K562 (cell line): ENCODE data around the gene SHISA5.

Experiments used
- ATF7 ChIP-seq: fragments of 450-650 bp; IDR thresholded peaks from 2 replicates; pipeline ENCODE4 v1.7.1; 2014; ENCODE audit warnings: mild to moderate bottlenecking, moderate library complexity
- FOSL1 ChIP-seq: fragments of 200-800 bp; sonication (Bioruptor generic); conservative IDR thresholded peaks from 2 replicates; pipeline ENCODE4 v1.6.1; 2016; ENCODE audit warnings: missing genetic modification characterization, missing compliant biosample characterization
- POLR2A ChIP-seq: fragments of 450-650 bp; conservative IDR thresholded peaks from 2 replicates; pipeline ENCODE4 v1.6.1; 2016
- POLR2AphosphoS5 ChIP-seq: IDR thresholded peaks from 2 replicates; pipeline ENCODE4 v1.6.1; 2011; ENCODE audit warnings: mild to moderate bottlenecking, low read depth, low read length, moderate library complexity; ENCODE audit not compliant: control insufficient read depth, insufficient read depth
- PURB ChIP-seq: sonication (generic); formaldehyde crosslinking; IDR thresholded peaks from 2 replicates; pipeline ENCODE4 v1.9.0; 2021; ENCODE audit warnings: low read depth, mild to moderate bottlenecking, missing genetic modification reagents
- VEZF1 ChIP-seq: fragments of 200-800 bp; sonication (Bioruptor generic); IDR thresholded peaks from 2 replicates; pipeline ENCODE4 v1.6.1; 2017; ENCODE audit warnings: missing genetic modification characterization, missing compliant biosample characterization
- TF ChIP-seq, protein P1 (sequence below): fragments of 250-450 bp; sonication (Bioruptor Pico); IDR thresholded peaks from 2 replicates; pipeline ENCODE4 v1.9.0; 2021; ENCODE audit warnings: mild to moderate bottlenecking, inconsistent platforms

- TF ChIP-seq FOSL1 (tag) (no peak), POLR2A (no peak), ATF7 (no peak), PURB (CRISPR knock-in tag) (no peak), VEZF1 (CRISPR knock-in tag) (no peak), POLR2AphosphoS5 (no peak)
- TF ChIP-seq, protein P1, sequence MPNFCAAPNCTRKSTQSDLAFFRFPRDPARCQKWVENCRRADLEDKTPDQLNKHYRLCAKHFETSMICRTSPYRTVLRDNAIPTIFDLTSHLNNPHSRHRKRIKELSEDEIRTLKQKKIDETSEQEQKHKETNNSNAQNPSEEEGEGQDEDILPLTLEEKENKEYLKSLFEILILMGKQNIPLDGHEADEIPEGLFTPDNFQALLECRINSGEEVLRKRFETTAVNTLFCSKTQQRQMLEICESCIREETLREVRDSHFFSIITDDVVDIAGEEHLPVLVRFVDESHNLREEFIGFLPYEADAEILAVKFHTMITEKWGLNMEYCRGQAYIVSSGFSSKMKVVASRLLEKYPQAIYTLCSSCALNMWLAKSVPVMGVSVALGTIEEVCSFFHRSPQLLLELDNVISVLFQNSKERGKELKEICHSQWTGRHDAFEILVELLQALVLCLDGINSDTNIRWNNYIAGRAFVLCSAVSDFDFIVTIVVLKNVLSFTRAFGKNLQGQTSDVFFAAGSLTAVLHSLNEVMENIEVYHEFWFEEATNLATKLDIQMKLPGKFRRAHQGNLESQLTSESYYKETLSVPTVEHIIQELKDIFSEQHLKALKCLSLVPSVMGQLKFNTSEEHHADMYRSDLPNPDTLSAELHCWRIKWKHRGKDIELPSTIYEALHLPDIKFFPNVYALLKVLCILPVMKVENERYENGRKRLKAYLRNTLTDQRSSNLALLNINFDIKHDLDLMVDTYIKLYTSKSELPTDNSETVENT (CRISPR knock-in tag), result no peak
Observed at GRCh38 chr3:48423883-48424695, 79.9 kb downstream of the SHISA5 start.
